CD4-positive, alpha-beta T cell (primary cell): ENCODE results near the gene ADARB2. TPM values are rescaled to one million over a fixed set of nuclear protein-coding genes. Genes with fewer than 3 reads are reported as not detected.

Experiments used
- ATAC-seq: fragments of 200-7000 bp; cut with Tn5 transposase; one replicate; pipeline ENCODE4 v1.10.0; 2022; ENCODE audit warnings: mild to moderate bottlenecking; ENCODE audit not compliant: poor library complexity
- CTCF ChIA-PET: fragments of 350-600 bp; sonication (Branson Sonifier 250); formaldehyde crosslinking; loops from one replicate; lab custom pipeline; 2021; ENCODE audit warnings: antibody characterized with exemption, inconsistent platforms; lab: Charles Lee
- POLR2A ChIA-PET: fragments of 350-600 bp; sonication (Branson Sonifier 250); formaldehyde crosslinking; loops from one replicate; lab custom pipeline; 2021; ENCODE audit warnings: antibody characterized with exemption, inconsistent platforms; lab: Charles Lee
- DNase-seq, 14 experiments: peaks; one replicate each; pipeline ENCODE4 v3.0.0-alpha.2; 2013 to 2020; ENCODE audit warnings: mixed read lengths in 2 of 14
- H3K27ac ChIP-seq, 2 donors: one replicate each; pipeline versions ENCODE4 v1.5.1 to v1.7.0; 2013; ENCODE audit warnings: low read length in 2 of 2, low read depth in 1 of 2, mild to moderate bottlenecking in 1 of 2
- H3K27me3 ChIP-seq, 2 experiments: 1 replicate in 1 of 2; 2 replicates in 1 of 2; pipeline versions ENCODE4 v1.6.1 to v1.7.0; 2013; ENCODE audit warnings: low read length in 2 of 2, control low read depth in 1 of 2, mild to moderate bottlenecking in 1 of 2, moderate library complexity in 1 of 2; ENCODE audit not compliant: insufficient read depth in 2 of 2, control insufficient read depth in 1 of 2
- H3K36me3 ChIP-seq: one replicate; pipeline ENCODE4 v1.6.1; 2013; ENCODE audit warnings: low read length, control low read depth; ENCODE audit not compliant: insufficient read depth
- H3K4me1 ChIP-seq: one replicate; pipeline ENCODE4 v1.6.1; 2013; ENCODE audit warnings: low read length, control low read depth; ENCODE audit not compliant: insufficient read depth
- H3K4me3 ChIP-seq: one replicate; pipeline ENCODE4 v1.5.1; 2013; ENCODE audit warnings: mild to moderate bottlenecking, low read length, moderate library complexity
- H3K9me3 ChIP-seq, 2 experiments: 1 replicate in 1 of 2; 2 replicates in 1 of 2; pipeline versions ENCODE4 v1.6.1 to v1.7.0; 2013; ENCODE audit warnings: low read length in 2 of 2, mild to moderate bottlenecking in 2 of 2, control low read depth in 1 of 2, moderate library complexity in 1 of 2; ENCODE audit not compliant: control insufficient read depth in 1 of 2, insufficient read depth in 1 of 2
- H3K27ac Mint-ChIP-seq: one replicate; pipeline ENCODE4 v1.8.0; 2020; ENCODE audit warnings: mixed read lengths
- H3K27me3 Mint-ChIP-seq: one replicate; pipeline ENCODE4 v1.8.0; 2021; ENCODE audit warnings: mixed read lengths
- H3K36me3 Mint-ChIP-seq: one replicate; pipeline ENCODE4 v1.8.0; 2021; ENCODE audit warnings: low read depth, mixed read lengths
- H3K4me1 Mint-ChIP-seq: one replicate; pipeline ENCODE4 v1.8.0; 2021; ENCODE audit warnings: low read depth, mixed read lengths
- H3K4me3 Mint-ChIP-seq: one replicate; pipeline ENCODE4 v1.8.0; 2020; ENCODE audit warnings: mild to moderate bottlenecking, mixed read lengths
- H3K9me3 Mint-ChIP-seq: one replicate; pipeline ENCODE4 v1.8.0; 2020; ENCODE audit warnings: mixed read lengths
- intact Hi-C, 2 experiments: fragments of 100-400 bp; cut with DNase I in 1 of 2; cut with micrococcal nuclease in 1 of 2; formaldehyde crosslinking; loops; one replicate each; pipeline versions ENCODE4 v1.15.1 to v1.9.0; 2023 to 2025; cut with DNase I, micrococcal nuclease
- total RNA-seq, 174 experiments: library from RNA in 2 of 174; stranded (reverse) in 2 of 174; gene quantifications; one replicate each; pipeline ENCODE4 v1.2.3 and lab custom pipeline; 2021 to 2026
- TF ChIP-seq, protein P1 (sequence below): fragments of 200-600 bp; IDR thresholded peaks from one replicate; pipeline ENCODE4 v1.8.0; 2022; ENCODE audit warnings: antibody characterized with exemption, mild to moderate bottlenecking

The ADARB2 gene
- total RNA-seq, 2 experiments from 2014 or later: 0.14 TPM; not detected in 1

DNA sequence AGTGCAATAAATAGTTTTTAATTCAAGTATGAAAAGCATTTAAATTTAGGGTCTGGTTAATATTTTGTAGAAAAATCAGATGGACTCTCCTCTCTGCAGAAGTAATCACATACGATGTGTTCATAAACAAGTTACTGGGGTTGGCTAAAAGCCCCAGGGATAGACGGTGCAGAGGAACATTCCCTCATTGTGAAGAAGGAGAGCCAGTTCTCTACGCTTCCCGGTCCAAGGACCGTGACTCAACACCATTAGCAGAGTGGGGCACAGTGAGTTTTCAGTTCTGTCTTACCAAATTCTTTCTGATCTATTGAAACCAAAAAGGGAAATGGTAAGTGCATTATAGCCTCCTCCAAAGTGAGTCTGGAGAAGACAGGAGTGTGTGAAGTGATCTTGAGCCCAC lies 353.3 kb downstream of the ADARB2 start:
- intact Hi-C loops: loop anchor here in 1 of 2 experiments (10.0 kb wide), 1 partner anchor 269 kb away; no protein-coding TSS in a partner anchor
- no peaks in the 10 kb centered on the region for H3K36me3 Mint-ChIP-seq
- peaks cover 50% of the 10 kb centered on the region for H3K27me3 Mint-ChIP-seq
- no peak overlapping the region for H3K4me3 ChIP-seq
- H3K4me1 ChIP-seq: no peaks in the 10 kb centered on the region
- H3K9me3 ChIP-seq: no peaks in the 10 kb centered on the region
- TF ChIP-seq, protein P1, sequence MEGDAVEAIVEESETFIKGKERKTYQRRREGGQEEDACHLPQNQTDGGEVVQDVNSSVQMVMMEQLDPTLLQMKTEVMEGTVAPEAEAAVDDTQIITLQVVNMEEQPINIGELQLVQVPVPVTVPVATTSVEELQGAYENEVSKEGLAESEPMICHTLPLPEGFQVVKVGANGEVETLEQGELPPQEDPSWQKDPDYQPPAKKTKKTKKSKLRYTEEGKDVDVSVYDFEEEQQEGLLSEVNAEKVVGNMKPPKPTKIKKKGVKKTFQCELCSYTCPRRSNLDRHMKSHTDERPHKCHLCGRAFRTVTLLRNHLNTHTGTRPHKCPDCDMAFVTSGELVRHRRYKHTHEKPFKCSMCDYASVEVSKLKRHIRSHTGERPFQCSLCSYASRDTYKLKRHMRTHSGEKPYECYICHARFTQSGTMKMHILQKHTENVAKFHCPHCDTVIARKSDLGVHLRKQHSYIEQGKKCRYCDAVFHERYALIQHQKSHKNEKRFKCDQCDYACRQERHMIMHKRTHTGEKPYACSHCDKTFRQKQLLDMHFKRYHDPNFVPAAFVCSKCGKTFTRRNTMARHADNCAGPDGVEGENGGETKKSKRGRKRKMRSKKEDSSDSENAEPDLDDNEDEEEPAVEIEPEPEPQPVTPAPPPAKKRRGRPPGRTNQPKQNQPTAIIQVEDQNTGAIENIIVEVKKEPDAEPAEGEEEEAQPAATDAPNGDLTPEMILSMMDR: no peak
- ChIA-PET POLR2A (no interaction called here), CTCF (no interaction called here)
- H3K4me3 Mint-ChIP-seq: no peak overlapping the region
- no peak for DNase-seq
- no peaks in the 10 kb centered on the region for H3K4me1 Mint-ChIP-seq
- H3K27ac Mint-ChIP-seq: no peak overlapping the region
- H3K27me3 ChIP-seq: peaks cover 6 to 14% of the 10 kb centered on the region in 2 experiments
- no peaks in the 10 kb centered on the region for H3K36me3 ChIP-seq
- ATAC-seq: no peak
- no peaks in the 10 kb centered on the region for H3K9me3 Mint-ChIP-seq
- no peak overlapping the region for H3K27ac ChIP-seq

DNA sequence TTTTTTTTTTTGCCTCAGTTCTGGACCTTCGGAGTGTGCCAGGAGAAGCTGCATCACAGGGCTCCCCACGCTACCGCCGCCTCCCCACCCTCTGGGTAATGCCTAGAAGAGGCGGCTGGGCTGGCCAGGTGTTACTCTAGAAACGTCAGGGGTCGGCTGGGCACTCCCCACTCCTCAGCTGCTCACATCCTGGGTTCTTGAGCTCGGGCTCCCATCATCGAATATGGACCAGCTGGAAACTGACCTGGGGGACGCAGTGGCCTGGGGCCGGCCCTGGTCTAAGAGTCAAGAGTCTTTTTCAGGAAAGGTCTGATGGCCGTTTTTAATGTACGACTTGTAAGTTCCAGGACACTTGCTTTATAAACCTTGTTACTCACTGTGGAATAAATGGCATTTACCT lies 354.6 kb downstream of the ADARB2 start:
- TF ChIP-seq, protein P1: no peak
- no peaks in the 10 kb centered on the region for H3K36me3 ChIP-seq
- no peak overlapping the region for H3K27ac ChIP-seq
- H3K27ac Mint-ChIP-seq: no peak overlapping the region
- peaks cover 15 to 23% of the 10 kb centered on the region in 2 experiments for H3K27me3 ChIP-seq
- POLR2A ChIA-PET: no interaction called here
- H3K36me3 Mint-ChIP-seq: no peaks in the 10 kb centered on the region
- CTCF ChIA-PET: no interaction called here
- no peak overlapping the region for H3K4me3 Mint-ChIP-seq
- DNase-seq: peak in 1 of 14 experiments; percentile 12
- intact Hi-C loops: loop anchor here in 1 of 2 experiments (10.0 kb wide), 1 partner anchor 268 kb away; no protein-coding TSS in a partner anchor
- no peaks in the 10 kb centered on the region for H3K9me3 ChIP-seq
- no peak for ATAC-seq
- H3K4me1 ChIP-seq: no peaks in the 10 kb centered on the region
- no peak overlapping the region for H3K4me3 ChIP-seq
- H3K9me3 Mint-ChIP-seq: no peaks in the 10 kb centered on the region
- H3K27me3 Mint-ChIP-seq: peaks cover 63% of the 10 kb centered on the region
- H3K4me1 Mint-ChIP-seq: no peaks in the 10 kb centered on the region

DNA sequence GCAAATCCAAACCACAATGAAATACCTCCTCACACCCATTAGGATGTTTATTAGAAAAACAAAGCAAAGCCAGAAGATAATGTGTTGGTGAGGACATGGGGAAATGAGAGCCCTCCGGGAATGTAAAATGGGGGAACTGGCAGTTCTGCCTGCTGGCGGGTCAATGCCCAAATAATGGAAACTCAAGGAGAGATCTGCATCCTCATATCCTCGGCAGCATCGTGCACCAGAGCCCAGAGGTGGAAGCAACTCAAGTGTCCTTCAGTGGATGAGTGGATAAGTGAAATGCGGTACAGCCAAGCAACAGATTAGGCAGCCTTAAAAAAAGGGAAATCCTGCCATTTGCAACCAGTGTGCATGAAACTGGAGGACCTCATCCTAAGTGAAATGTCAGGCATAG lies 356.0 kb downstream of the ADARB2 start:
- H3K36me3 ChIP-seq: no peaks in the 10 kb centered on the region
- no peak for ATAC-seq
- H3K9me3 ChIP-seq: no peaks in the 10 kb centered on the region
- POLR2A ChIA-PET: no interaction called here
- CTCF ChIA-PET: no interaction called here
- peaks cover 15 to 28% of the 10 kb centered on the region in 2 experiments for H3K27me3 ChIP-seq
- Mint-ChIP-seq H3K4me3 (no peak overlapping the region), H3K9me3 (no peaks in the 10 kb centered on the region), H3K4me1 (no peaks in the 10 kb centered on the region), H3K36me3 (no peaks in the 10 kb centered on the region), H3K27me3 (peaks cover 57% of the 10 kb centered on the region), H3K27ac (no peak overlapping the region)
- TF ChIP-seq, protein P1: no peak
- H3K4me3 ChIP-seq: no peak overlapping the region
- no peak for DNase-seq
- no peaks in the 10 kb centered on the region for H3K4me1 ChIP-seq
- H3K27ac ChIP-seq: no peak overlapping the region
- intact Hi-C loops: loop anchor here in 1 of 2 experiments (10.0 kb wide), 1 partner anchor 267 kb away; no protein-coding TSS in a partner anchor
